Esophagus squamous epithelium (tissue), 5 donors: ENCODE measurements around the gene SPINK5. TPM values are rescaled to one million over a fixed set of nuclear protein-coding genes. Genes with fewer than 3 reads are reported as not detected.
"Not testable (repeated sequence)": the region's sequence is repeated elsewhere in the genome, so short reads cannot be mapped to it uniquely, and the experiment has no call there.

Source experiments
- DNase-seq: peaks from one replicate; lab custom pipeline; 2025; lab: John Stamatoyannopoulos, UW
- H3K27ac ChIP-seq, 4 donors: fragments of 200-600 bp; sonication (generic); one replicate each; pipeline ENCODE4 v1.5.1; 2016 to 2019; ENCODE audit warnings: mild to moderate bottlenecking in 1 of 4
- H3K27me3 ChIP-seq, 4 donors: fragments of 200-600 bp; sonication (generic); 1 replicate in 3 of 4; 2 replicates in 1 of 4; pipeline versions ENCODE4 v1.5.1 to v1.6.0; 2017 to 2021; ENCODE audit warnings: antibody characterized with exemption in 1 of 4
- H3K36me3 ChIP-seq, 3 donors: fragments of 200-600 bp; sonication (generic); one replicate each; pipeline ENCODE4 v1.5.1; 2016 to 2019
- H3K4me1 ChIP-seq, 3 donors: fragments of 200-600 bp; sonication (generic); one replicate each; pipeline ENCODE4 v1.5.1; 2017 to 2019
- H3K4me3 ChIP-seq, 4 donors: fragments of 200-600 bp; sonication (generic); 1 replicate in 3 of 4; 2 replicates in 1 of 4; pipeline ENCODE4 v1.5.1; 2016 to 2019; ENCODE audit warnings: mild to moderate bottlenecking in 2 of 4, moderate library complexity in 1 of 4
- H3K9me3 ChIP-seq, 3 donors: fragments of 200-600 bp; sonication (generic); one replicate each; pipeline ENCODE4 v1.5.1; 2016 to 2019
- CTCF ChIP-seq, 6 experiments: fragments of 450-650 bp in 4 of 6; fragments of 200-600 bp in 2 of 6; sonication (generic) in 2 of 6; IDR thresholded peaks; one replicate each; pipeline ENCODE4 v1.5.1; 2016 to 2019; ENCODE audit warnings: antibody characterized with exemption in 6 of 6, mild to moderate bottlenecking in 4 of 6, moderate library complexity in 4 of 6
- POLR2A ChIP-seq, 4 donors: fragments of 450-650 bp; IDR thresholded peaks; one replicate each; pipeline ENCODE4 v1.6.1; 2017; ENCODE audit warnings: antibody characterized with exemption in 4 of 4, mild to moderate bottlenecking in 4 of 4, moderate library complexity in 3 of 4
- WGBS, 2 donors: methylation state at CpG; one replicate each; pipeline ENCODE4 v1.1.5; 2018; 5-methylcytosine and 5-hydroxymethylcytosine counted together
- intact Hi-C: fragments of 100-400 bp; cut with DNase I; formaldehyde crosslinking; loops from one replicate; pipeline ENCODE4 v1.15.0; 2022
- total RNA-seq, 4 donors: library from RNA; depleted of rRNA; stranded (reverse); fragments of >200 nt; gene quantifications; one replicate each; pipeline ENCODE4 v1.1.0, GENCODE V29; 2016
- donor health status: DM: yes; HTN: yes; CAD: no.

Gene SPINK5
- total RNA-seq, 4 donors from 2014 or later = 550 to 961 (median 863) TPM

DNA sequence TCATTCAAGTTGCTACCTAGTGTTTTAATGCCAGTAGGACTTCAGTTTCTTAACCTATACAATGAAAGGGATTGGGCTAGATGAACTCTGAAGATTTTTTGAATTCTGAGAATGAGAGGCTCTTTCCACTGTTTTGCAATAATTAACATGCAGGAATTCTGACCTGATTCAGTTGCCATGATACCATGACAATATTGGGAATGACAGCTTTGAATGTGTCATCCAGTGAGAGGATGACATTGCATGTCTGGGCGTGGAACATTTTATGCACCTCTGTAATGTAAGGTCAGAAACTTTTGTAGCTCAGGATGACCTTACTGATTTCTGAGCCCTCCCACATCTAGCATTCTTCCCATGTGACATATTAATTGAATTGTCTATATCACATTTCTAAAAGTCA, 30.6 kb upstream of the SPINK5 start:
- peaks cover 0 to 4% (median 0%) of the 10 kb centered on the region in 3 donors for H3K4me1 ChIP-seq
- no peak overlapping the region for H3K4me3 ChIP-seq
- H3K27ac ChIP-seq = peak overlapping the region in 2 of 4 donors; percentile 23 to 42
- WGBS, 2 donors = 64 to 67% methylated on average over 1 of the region's 1 CpG
- no peaks in the 10 kb centered on the region for H3K36me3 ChIP-seq
- TF ChIP-seq CTCF (IDR thresholded peaks at IDR 0.05) (no peak), POLR2A (IDR thresholded peaks at IDR 0.05) (no peak)
- intact Hi-C loops = no loop called here
- DNase-seq = no peak
- no peaks in the 10 kb centered on the region for H3K9me3 ChIP-seq
- H3K27me3 ChIP-seq = no peaks in the 10 kb centered on the region

- H3K4me3 ChIP-seq = no peak overlapping the region
- no peaks in the 10 kb centered on the region for H3K27me3 ChIP-seq
- no peaks in the 10 kb centered on the region for H3K36me3 ChIP-seq
- intact Hi-C loops = no loop called here
- no peak overlapping the region for H3K27ac ChIP-seq
- TF ChIP-seq CTCF (IDR thresholded peaks at IDR 0.05) (no peak), POLR2A (IDR thresholded peaks at IDR 0.05) (no peak)
- H3K9me3 ChIP-seq = no peaks in the 10 kb centered on the region
- no peak for DNase-seq
- peaks cover 0 to 4% (median 0%) of the 10 kb centered on the region in 3 donors for H3K4me1 ChIP-seq
Measured at GRCh38 chr5:148035676-148036075, 28.1 kb upstream of the SPINK5 start.

- intact Hi-C loops = no loop called here
- DNase-seq = no peak
- Histone ChIP-seq H3K27ac (peak overlapping the region in 3 of 4 donors; percentile 64 to 77 (median 77)), H3K4me3 (no peak overlapping the region), H3K27me3 (no peaks in the 10 kb centered on the region), H3K4me1 (no peaks in the 10 kb centered on the region), H3K36me3 (no peaks in the 10 kb centered on the region), H3K9me3 (no peaks in the 10 kb centered on the region)
- TF ChIP-seq CTCF (IDR thresholded peaks at IDR 0.05) (no peak), POLR2A (IDR thresholded peaks at IDR 0.05) (no peak)
- WGBS, 2 donors = 78 to 83% methylated on average over 5 of the region's 5 CpGs
Measured at GRCh38 chr5:148042881-148043280, 20.9 kb upstream of the SPINK5 start.

DNA sequence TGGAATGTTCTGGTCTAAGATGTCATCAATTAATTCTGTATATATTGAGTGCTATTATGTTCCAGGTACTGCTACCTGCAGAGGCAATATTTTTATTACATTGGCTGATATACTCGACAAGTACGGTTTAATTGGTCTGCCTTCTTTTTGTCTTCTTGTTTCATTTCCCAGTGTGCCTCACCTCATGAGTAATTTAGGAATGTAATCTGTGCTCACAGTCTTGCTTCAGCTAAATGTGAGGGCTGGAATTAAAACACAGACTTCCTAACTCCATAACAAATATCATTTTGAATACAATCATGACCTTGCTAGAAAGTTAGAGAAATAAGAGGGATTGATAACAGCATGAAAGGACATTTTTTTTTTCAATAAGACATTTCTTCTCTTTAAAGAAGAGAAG, 20.1 kb upstream of the SPINK5 start:
- intact Hi-C loops = no loop called here
- TF ChIP-seq CTCF (IDR thresholded peaks at IDR 0.05) (no peak), POLR2A (IDR thresholded peaks at IDR 0.05) (no peak)
- Histone ChIP-seq H3K27me3 (no peaks in the 10 kb centered on the region), H3K4me1 (no peaks in the 10 kb centered on the region), H3K9me3 (no peaks in the 10 kb centered on the region), H3K27ac (peak overlapping the region; percentile 18 to 77 (median 70)), H3K36me3 (no peaks in the 10 kb centered on the region), H3K4me3 (no peak overlapping the region)
- 64 to 83% methylated on average over 2 of the region's 2 CpGs for whole genome bisulfite sequencing, 2 donors
- DNase-seq = no peak

- DNase-seq, intact Hi-C loops, H3K27ac ChIP-seq, H3K27me3 ChIP-seq, H3K36me3 ChIP-seq, H3K4me3 ChIP-seq, H3K4me1 ChIP-seq: not testable (repeated sequence)
- 75 to 89% methylated on average over 2 of the region's 2 CpGs for WGBS, 2 donors
- peaks cover 0 to 30% (median 24%) of the 10 kb centered on the region in 3 donors for H3K9me3 ChIP-seq
Measured at GRCh38 chr5:148055160-148055559, 8.6 kb upstream of the SPINK5 start.

DNA sequence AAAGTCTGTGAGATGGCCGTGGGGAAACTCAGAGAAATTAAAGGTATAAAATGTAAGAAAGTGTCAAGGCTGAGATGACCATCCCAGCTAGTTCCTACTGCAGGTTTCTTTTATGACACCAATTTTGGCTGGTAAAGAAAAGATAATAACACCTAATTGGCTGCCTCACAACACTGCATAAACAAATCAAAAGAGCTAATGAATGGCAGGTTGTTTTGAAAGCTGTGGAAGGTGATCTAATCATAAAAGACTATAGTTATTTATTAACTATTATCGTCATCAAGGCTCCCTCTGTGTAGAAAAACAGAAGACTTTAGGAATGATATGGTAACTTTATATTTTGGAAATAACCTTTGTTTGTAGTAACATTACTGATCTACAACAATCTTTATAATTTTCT, 3.5 kb upstream of the SPINK5 start:
- intact Hi-C loops = no loop called here
- Histone ChIP-seq H3K4me1 (peaks cover 0 to 21% (median 0%) of the 10 kb centered on the region in 3 donors), H3K9me3 (peaks cover 0 to 15% (median 14%) of the 10 kb centered on the region in 3 donors), H3K4me3 (no peak overlapping the region), H3K27ac (no peak overlapping the region), H3K27me3 (no peaks in the 10 kb centered on the region), H3K36me3 (no peaks in the 10 kb centered on the region)
- WGBS, 2 donors = 63 to 95% methylated on average over 1 to 2 of the region's 2 CpGs
- DNase-seq = no peak
- TF ChIP-seq POLR2A (IDR thresholded peaks at IDR 0.05) = no peak
- TF ChIP-seq CTCF (IDR thresholded peaks at IDR 0.05) = no peak
